GM12878 (cell line): ENCODE results near the gene NADSYN1. TPM values are rescaled to one million over a fixed set of nuclear protein-coding genes. Genes with fewer than 3 reads are reported as not detected.

Experiments
- ATAC-seq: fragments of 200-7000 bp; cut with Tn5 transposase; 3 replicates; pipeline ENCODE4 v1.9.1; 2020; ENCODE audit warnings: mild to moderate bottlenecking, moderate library complexity
- BruUV-seq: library from RNA; stranded (reverse); fragments of 400-500 nt; replicated peaks from 2 replicates; lab custom pipeline; 2021; lab: Mats Ljungman, UMichigan
- CTCF ChIA-PET: fragments of 300-600 bp; sonication (Branson Sonifier 250); formaldehyde crosslinking; extraction: SDS; loops from one replicate; lab custom pipeline; 2021; ENCODE audit warnings: inconsistent platforms; lab: Yijun Ruan, JAX
- POLR2A ChIA-PET: fragments of 350-600 bp; formaldehyde crosslinking; extraction: SDS; loops from one replicate; lab custom pipeline; 2021; ENCODE audit warnings: inconsistent platforms; lab: Charles Lee
- RAD21 ChIA-PET: fragments of 300-600 bp; sonication (Branson Sonifier 250); formaldehyde crosslinking; loops from one replicate; lab custom pipeline; 2023; ENCODE audit warnings: antibody characterized with exemption; ENCODE audit not compliant: unreplicated experiment; lab: Charles Lee
- SMC1A ChIA-PET: fragments of 300-600 bp; sonication (Branson Sonifier 250); formaldehyde crosslinking; loops from one replicate; lab custom pipeline; 2023; ENCODE audit not compliant: unreplicated experiment, uncharacterized antibody; lab: Charles Lee
- DNase-seq: peaks from one replicate; pipeline ENCODE4 v3.0.0-alpha.2; 2011; ENCODE audit warnings: low read depth, low spot score
- FAIRE-seq: peaks from 3 replicates; lab custom pipeline; 2011; peaks lifted over from hg19 to GRCh38; lab: Jason Lieb, UNC
- H2AFZ ChIP-seq: 2 replicates; pipeline ENCODE4 v1.6.0; 2011; ENCODE audit warnings: low read depth, low read length, control low read depth; ENCODE audit not compliant: control insufficient read depth
- H3K27ac ChIP-seq: 2 replicates; pipeline ENCODE4 v1.5.1; 2011; ENCODE audit warnings: control low read depth; ENCODE audit not compliant: control insufficient read depth, insufficient read depth
- H3K27me3 ChIP-seq, 2 experiments: replicated peaks in 1 of 2; 2 replicates each; pipeline versions ENCODE4 v1.6.0 to v1.6.1; 2011; ENCODE audit warnings: low read length in 1 of 2; ENCODE audit not compliant: control insufficient read depth in 2 of 2, insufficient read depth in 2 of 2
- H3K36me3 ChIP-seq, 2 experiments: 2 replicates each; pipeline ENCODE4 v1.5.1; 2011; ENCODE audit warnings: low read length in 1 of 2; ENCODE audit not compliant: control insufficient read depth in 2 of 2, insufficient read depth in 2 of 2
- H3K4me1 ChIP-seq: 2 replicates; pipeline ENCODE4 v1.6.1; 2011; ENCODE audit warnings: mild to moderate bottlenecking, low read length, moderate library complexity, mixed read lengths; ENCODE audit not compliant: control insufficient read depth, insufficient read depth
- H3K4me2 ChIP-seq: 2 replicates; pipeline ENCODE4 v1.6.0; 2011; ENCODE audit warnings: control low read depth; ENCODE audit not compliant: control insufficient read depth, insufficient read depth
- H3K4me3 ChIP-seq: fragments of 200-600 bp; sonication (generic); 2 replicates; pipeline ENCODE4 v1.5.1; 2016
- H3K79me2 ChIP-seq: 2 replicates; pipeline ENCODE4 v1.6.0; 2011; ENCODE audit warnings: low read length; ENCODE audit not compliant: control insufficient read depth, insufficient read depth
- H3K9ac ChIP-seq: 2 replicates; pipeline ENCODE4 v1.8.0; 2011; ENCODE audit warnings: low read length, control low read depth, mixed read lengths; ENCODE audit not compliant: control insufficient read depth, insufficient read depth
- H3K9me3 ChIP-seq: replicated peaks from 3 replicates; pipeline ENCODE4 v1.5.1; 2011; ENCODE audit warnings: mild to moderate bottlenecking, low read length; ENCODE audit not compliant: control insufficient read depth, insufficient read depth
- H4K20me1 ChIP-seq: 2 replicates; pipeline ENCODE4 v1.6.0; 2011; ENCODE audit not compliant: control insufficient read depth, insufficient read depth
- CBFB ChIP-seq: IDR thresholded peaks from 2 replicates; pipeline ENCODE4 v1.6.1; 2016; ENCODE audit warnings: antibody characterized with exemption, low read depth
- CBX3 ChIP-seq: fragments of 200-600 bp; sonication (generic); IDR thresholded peaks from 2 replicates; pipeline ENCODE4 v1.6.1; 2016; ENCODE audit warnings: low read depth, borderline replicate concordance
- MXI1 ChIP-seq: fragments of 150-350 bp; IDR thresholded peaks from 2 replicates; pipeline ENCODE4 v1.6.1; 2011; ENCODE audit warnings: low read depth, mild to moderate bottlenecking, inconsistent platforms, low read length, improper control_type of control experiment
- NRF1 ChIP-seq: conservative IDR thresholded peaks from 2 replicates; pipeline ENCODE4 v1.6.1; 2011; ENCODE audit warnings: mild to moderate bottlenecking, low read depth, low read length, improper control_type of control experiment
- RAD51 ChIP-seq: fragments of 450-650 bp; IDR thresholded peaks from 2 replicates; pipeline ENCODE4 v1.6.1; 2016; ENCODE audit warnings: moderate library complexity, mild to moderate bottlenecking, inconsistent platforms
- SKIL ChIP-seq: fragments of 450-650 bp; IDR thresholded peaks from 2 replicates; pipeline ENCODE4 v1.6.1; 2017; ENCODE audit warnings: mild to moderate bottlenecking, low read depth, inconsistent platforms; ENCODE audit not compliant: poor library complexity, severe bottlenecking
- SMC3 ChIP-seq: IDR thresholded peaks from 2 replicates; pipeline ENCODE4 v1.6.1; 2011; ENCODE audit warnings: low read length, improper control_type of control experiment, borderline replicate concordance
- TARDBP ChIP-seq: IDR thresholded peaks from 2 replicates; pipeline ENCODE4 v1.6.1; 2016; ENCODE audit warnings: borderline replicate concordance
- ZBTB11 ChIP-seq: fragments of 450-650 bp; formaldehyde crosslinking; IDR thresholded peaks from 2 replicates; pipeline ENCODE4 v1.5.0; 2022; ENCODE audit warnings: mild to moderate bottlenecking, missing genetic modification characterization
- ZNF217 ChIP-seq: fragments of 450-650 bp; IDR thresholded peaks from 2 replicates; pipeline ENCODE4 v1.6.1; 2017; ENCODE audit warnings: antibody characterized with exemption, mild to moderate bottlenecking
- ZSCAN29 ChIP-seq: fragments of 450-650 bp; IDR thresholded peaks from 2 replicates; pipeline ENCODE4 v1.6.1; 2017; ENCODE audit warnings: mild to moderate bottlenecking, moderate library complexity
- WGBS: methylation state at CpG from one replicate; pipeline ENCODE4 v1.1.6; 2016; ENCODE audit warnings: low lambda C conversion rate; ENCODE audit not compliant: insufficient replicate concordance, insufficient coverage; ENCODE audit errors: missing lambda C conversion rate; 5-methylcytosine and 5-hydroxymethylcytosine counted together
- in situ Hi-C: fragments of 300-500 bp; cut with MboI; formaldehyde crosslinking; loops from 9 replicates; pipeline ENCODE4 v1.14.3; 2018; ENCODE audit warnings: mixed read lengths
- intact Hi-C: fragments of 100-400 bp; cut with micrococcal nuclease; formaldehyde crosslinking; loops from one replicate; pipeline ENCODE4 v1.14.2; 2022; ENCODE audit not compliant: unreplicated experiment
- polyA plus RNA-seq, 11 experiments: library from polyadenylated mRNA; depleted of rRNA in 4 of 11; unstranded in 6 of 11; stranded (reverse) in 5 of 11; fragments of >200 nt; fragmentation: Nextera tagmentation in 4 of 11; fragmentation: Illumina TruSeq in 1 of 11; extraction: Ambion mirVana in 4 of 11; extraction: Trizol in 1 of 11; gene quantifications; 1 replicate in 1 of 11; 2 replicates in 10 of 11; pipeline versions ENCODE4 v1.2.1 to v1.2.3, GENCODE V29; 2011 to 2016; ENCODE audit warnings: inconsistent platforms in 2 of 11, missing spikeins in 2 of 11, low read depth in 1 of 11
- total RNA-seq, 4 experiments: library from RNA; depleted of rRNA in 3 of 4; stranded (reverse); fragments of >200 nt in 3 of 4; fragmentation: Illumina TruSeq in 1 of 4; extraction: Trizol in 1 of 4; gene quantifications; 2 replicates each; pipeline versions ENCODE4 v1.2.1 to v1.2.3, GENCODE V29; 2013 to 2021
- TF ChIP-seq, protein P1 (sequence below): IDR thresholded peaks from 2 replicates; pipeline ENCODE4 v1.6.1; 2011; ENCODE audit warnings: low read depth, mild to moderate bottlenecking, low read length, moderate library complexity, borderline replicate concordance; ENCODE audit errors: extremely low read depth

Gene NADSYN1
- total and polyA plus RNA-seq, 10 of the 15 experiments (the other 5 are each of a cell fraction or from before 2014, with no cell fraction given), result 12.2 to 90.2 (median 69.5) TPM

DNA sequence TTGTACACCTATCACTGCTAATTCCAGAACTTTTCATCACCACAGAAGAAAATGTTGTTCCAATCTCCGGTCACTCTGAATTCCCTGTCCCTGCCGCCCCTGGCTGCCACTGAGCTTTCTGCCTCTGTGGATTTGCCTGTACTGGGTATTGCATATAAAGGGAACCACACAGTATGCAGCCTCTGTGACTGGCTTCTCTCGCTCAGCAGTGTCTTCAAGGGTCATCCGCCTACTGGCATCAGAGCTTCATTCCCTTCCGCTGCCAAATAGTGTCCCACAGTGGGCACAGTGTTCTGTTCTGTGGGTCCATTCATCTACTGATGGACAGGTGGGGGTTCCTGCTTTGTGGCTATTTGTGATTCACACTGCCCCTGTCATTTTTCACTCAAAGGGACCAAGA, 10.1 kb upstream of the NADSYN1 start:
- in situ Hi-C loops (no loop called here), intact Hi-C loops (no loop called here)
- Histone ChIP-seq H2AFZ (no peak overlapping the region), H3K9ac (no peak overlapping the region), H4K20me1 (no peaks in the 10 kb centered on the region), H3K27me3 (no peaks in the 10 kb centered on the region), H3K27ac (no peak overlapping the region), H3K79me2 (peaks cover 12% of the 10 kb centered on the region), H3K4me1 (no peaks in the 10 kb centered on the region), H3K9me3 (peaks cover 2% of the 10 kb centered on the region; the same call in 2 of the 3 replicates), H3K36me3 (peaks cover 18 to 25% of the 10 kb centered on the region in 2 experiments; a peak in 3 of 4 replicates), H3K4me2 (no peak overlapping the region), H3K4me3 (no peak overlapping the region)
- POLR2A ChIA-PET, result interaction anchor here (1.0 kb wide), 1 partner anchor 10 kb away, joined by 3 read pairs; no protein-coding TSS in a partner anchor
- RAD21 ChIA-PET, result no interaction called here
- no peak for FAIRE-seq
- SMC1A ChIA-PET, result no interaction called here
- ATAC-seq, result no peak
- no peak for DNase-seq
- no TSS peak for BruUV-seq
- 99% methylated on average over 5 of the region's 5 CpGs for WGBS
- CTCF ChIA-PET, result interaction anchor here (0.9 kb wide), 2 partner anchors 10 to 20 kb away, joined by 3 to 4 read pairs; no protein-coding TSS in a partner anchor
- TF ChIP-seq NRF1 (no peak), CBFB (no peak), ZSCAN29 (no peak), SMC3 (no peak), ZBTB11 (CRISPR knock-in tag) (no peak), CBX3 (no peak), SKIL (no peak), TARDBP (no peak), ZNF217 (no peak), RAD51 (no peak), MXI1 (no peak)
- TF ChIP-seq, protein P1, sequence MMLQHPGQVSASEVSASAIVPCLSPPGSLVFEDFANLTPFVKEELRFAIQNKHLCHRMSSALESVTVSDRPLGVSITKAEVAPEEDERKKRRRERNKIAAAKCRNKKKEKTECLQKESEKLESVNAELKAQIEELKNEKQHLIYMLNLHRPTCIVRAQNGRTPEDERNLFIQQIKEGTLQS, result no peak
